A673 (cell line): ENCODE data around the gene MRPL39. TPM values are rescaled to one million over a fixed set of nuclear protein-coding genes. Genes with fewer than 3 reads are reported as not detected.

Experiments
- BruUV-seq: library from RNA; stranded (reverse); fragments of 400-500 nt; replicated peaks from 2 replicates; lab custom pipeline; 2021; lab: Mats Ljungman, UMichigan
- CTCF ChIA-PET: fragments of 300-600 bp; sonication (Branson Sonifier 250); formaldehyde crosslinking; loops from one replicate; lab custom pipeline; 2022; ENCODE audit warnings: antibody characterized with exemption; lab: Charles Lee
- POLR2A ChIA-PET: fragments of 300-600 bp; sonication (Branson Sonifier 250); formaldehyde crosslinking; loops from one replicate; lab custom pipeline; 2022; ENCODE audit warnings: antibody characterized with exemption; ENCODE audit not compliant: low non-redundant PET; lab: Charles Lee
- DNase-seq: peaks from one replicate; pipeline ENCODE4 v3.0.0-alpha.2; 2015; ENCODE audit warnings: low spot score
- H3K27ac ChIP-seq: fragments of 200-600 bp; sonication (generic); 2 replicates; pipeline ENCODE4 v1.5.1; 2016; ENCODE audit warnings: mixed run types, low read depth, mild to moderate bottlenecking, mixed read lengths, antibody characterized with exemption, low read length; ENCODE audit not compliant: poor library complexity, severe bottlenecking
- H3K27me3 ChIP-seq: fragments of 200-600 bp; sonication (generic); replicated peaks from 2 replicates; pipeline ENCODE4 v1.6.1; 2017; ENCODE audit warnings: mixed run types, low read depth, mild to moderate bottlenecking, mixed read lengths, antibody characterized with exemption, low read length; ENCODE audit not compliant: insufficient read depth, poor library complexity
- H3K36me3 ChIP-seq: fragments of 200-600 bp; sonication (generic); 2 replicates; pipeline ENCODE4 v1.6.1; 2016; ENCODE audit warnings: mixed run types, mild to moderate bottlenecking, mixed read lengths, antibody characterized with exemption, low read length; ENCODE audit not compliant: insufficient read depth, poor library complexity, severe bottlenecking
- H3K4me1 ChIP-seq: fragments of 200-600 bp; sonication (generic); 2 replicates; pipeline ENCODE4 v1.6.1; 2017; ENCODE audit warnings: mixed run types, mild to moderate bottlenecking, mixed read lengths, antibody characterized with exemption, low read length; ENCODE audit not compliant: insufficient read depth, poor library complexity, severe bottlenecking
- H3K4me3 ChIP-seq: fragments of 200-600 bp; sonication (generic); 2 replicates; pipeline ENCODE4 v1.5.1; 2016; ENCODE audit warnings: low read depth, mixed run types, mild to moderate bottlenecking, mixed read lengths, low read length; ENCODE audit not compliant: poor library complexity, severe bottlenecking
- H3K9me3 ChIP-seq: fragments of 200-600 bp; sonication (generic); 2 replicates; pipeline ENCODE4 v1.6.1; 2016; ENCODE audit warnings: mixed run types, low read depth, mild to moderate bottlenecking, mixed read lengths, antibody characterized with exemption, low read length; ENCODE audit not compliant: poor library complexity, severe bottlenecking
- CTCF ChIP-seq: fragments of 300-800, 200-600 bp; sonication (generic); conservative IDR thresholded peaks from 2 replicates; pipeline ENCODE4 v1.5.1; 2017; ENCODE audit warnings: low read depth, mild to moderate bottlenecking, antibody characterized with exemption, low read length, moderate library complexity, mixed read lengths
- EZH2 ChIP-seq: fragments of 200-600 bp; sonication (generic); IDR thresholded peaks from 2 replicates; pipeline ENCODE4 v1.6.1; 2017; ENCODE audit warnings: borderline replicate concordance, low read depth, mild to moderate bottlenecking, mixed read lengths, antibody characterized with exemption, low read length; ENCODE audit not compliant: poor library complexity, severe bottlenecking
- intact Hi-C: fragments of 100-400 bp; cut with micrococcal nuclease; formaldehyde crosslinking; loops from one replicate; pipeline ENCODE4 v1.10.0; 2022; ENCODE audit not compliant: unreplicated experiment
- total RNA-seq: library from RNA; stranded (reverse); gene quantifications from 2 replicates; pipeline ENCODE4 v1.2.3, GENCODE V29; 2021

Gene MRPL39
- total RNA-seq, 1 experiment from 2014 or later = 57.1 TPM

GRCh38 chr21:25550352-25551120 lies 56.7 kb downstream of the MRPL39 start:
- intact Hi-C loops = no loop called here
- POLR2A ChIA-PET = no interaction called here
- H3K27me3 ChIP-seq = no peaks in the 10 kb centered on the region
- no peak overlapping the region for H3K27ac ChIP-seq
- TF ChIP-seq EZH2 = no peak
- TF ChIP-seq CTCF = no peak
- no peaks in the 10 kb centered on the region for H3K9me3 ChIP-seq
- no peaks in the 10 kb centered on the region for H3K36me3 ChIP-seq
- no TSS peak for BruUV-seq
- no peak overlapping the region for H3K4me3 ChIP-seq
- H3K4me1 ChIP-seq = no peaks in the 10 kb centered on the region
- CTCF ChIA-PET = no interaction called here
- DNase-seq = no peak

DNA sequence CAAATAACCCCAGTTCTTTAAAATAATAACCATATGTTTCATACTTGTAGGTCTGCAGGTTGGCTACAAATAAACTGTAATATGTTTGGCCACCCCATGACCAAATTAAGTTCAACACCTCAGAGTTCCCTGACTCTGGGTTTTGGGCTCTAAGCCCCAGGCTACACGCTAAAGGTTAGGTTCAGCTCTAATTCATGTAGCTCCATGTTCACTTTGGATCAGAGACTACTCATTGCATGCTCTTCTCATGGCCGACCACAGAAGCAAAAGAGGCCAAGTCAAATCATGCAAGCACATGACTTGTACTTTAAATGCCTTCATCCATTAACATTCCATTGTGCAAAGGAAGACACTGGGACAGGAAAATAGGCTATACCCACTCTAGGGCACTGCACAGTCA lies 66.2 kb downstream of the MRPL39 start:
- ChIA-PET POLR2A (no interaction called here), CTCF (no interaction called here)
- intact Hi-C loops = no loop called here
- Histone ChIP-seq H3K9me3 (peaks cover 6% of the 10 kb centered on the region), H3K27ac (no peak overlapping the region), H3K4me1 (no peaks in the 10 kb centered on the region), H3K4me3 (no peak overlapping the region), H3K36me3 (no peaks in the 10 kb centered on the region), H3K27me3 (no peaks in the 10 kb centered on the region)
- no peak for TF ChIP-seq CTCF
- TF ChIP-seq EZH2 = no peak
- BruUV-seq = no TSS peak
- DNase-seq = no peak

- CTCF ChIA-PET = no interaction called here
- no peaks in the 10 kb centered on the region for H3K4me1 ChIP-seq
- no peak overlapping the region for H3K4me3 ChIP-seq
- TF ChIP-seq CTCF = no peak
- TF ChIP-seq EZH2 = no peak
- intact Hi-C loops = no loop called here
- H3K27me3 ChIP-seq = no peaks in the 10 kb centered on the region
- DNase-seq = no peak
- H3K36me3 ChIP-seq = no peaks in the 10 kb centered on the region
- BruUV-seq = no TSS peak
- POLR2A ChIA-PET = no interaction called here
- no peak overlapping the region for H3K27ac ChIP-seq
- peaks cover 6% of the 10 kb centered on the region for H3K9me3 ChIP-seq
Measured at GRCh38 chr21:25539606-25540005, 67.7 kb downstream of the MRPL39 start.
